Measurements from ENCODE around the gene TTC28.

DNA sequence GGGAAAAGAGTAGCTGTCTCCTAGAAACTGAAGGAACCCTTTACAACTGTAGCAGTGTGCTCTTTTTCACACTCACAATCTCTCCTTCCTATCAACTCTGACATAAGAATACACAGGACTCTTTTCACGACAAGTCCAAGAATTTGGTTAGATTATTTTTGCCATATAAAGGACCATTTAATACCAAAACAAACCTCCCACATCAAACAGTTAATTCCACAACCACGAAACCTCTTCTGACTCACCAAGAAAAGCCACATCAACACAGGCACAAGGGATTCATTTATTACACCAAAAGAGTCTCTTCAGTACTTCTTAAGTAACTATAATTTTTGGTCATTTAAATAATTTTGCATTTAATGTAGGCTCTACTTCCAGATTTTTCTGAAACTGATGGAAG lies 538.0 kb downstream of the TTC28 start:
- TF ChIP-seq, protein P1, sequence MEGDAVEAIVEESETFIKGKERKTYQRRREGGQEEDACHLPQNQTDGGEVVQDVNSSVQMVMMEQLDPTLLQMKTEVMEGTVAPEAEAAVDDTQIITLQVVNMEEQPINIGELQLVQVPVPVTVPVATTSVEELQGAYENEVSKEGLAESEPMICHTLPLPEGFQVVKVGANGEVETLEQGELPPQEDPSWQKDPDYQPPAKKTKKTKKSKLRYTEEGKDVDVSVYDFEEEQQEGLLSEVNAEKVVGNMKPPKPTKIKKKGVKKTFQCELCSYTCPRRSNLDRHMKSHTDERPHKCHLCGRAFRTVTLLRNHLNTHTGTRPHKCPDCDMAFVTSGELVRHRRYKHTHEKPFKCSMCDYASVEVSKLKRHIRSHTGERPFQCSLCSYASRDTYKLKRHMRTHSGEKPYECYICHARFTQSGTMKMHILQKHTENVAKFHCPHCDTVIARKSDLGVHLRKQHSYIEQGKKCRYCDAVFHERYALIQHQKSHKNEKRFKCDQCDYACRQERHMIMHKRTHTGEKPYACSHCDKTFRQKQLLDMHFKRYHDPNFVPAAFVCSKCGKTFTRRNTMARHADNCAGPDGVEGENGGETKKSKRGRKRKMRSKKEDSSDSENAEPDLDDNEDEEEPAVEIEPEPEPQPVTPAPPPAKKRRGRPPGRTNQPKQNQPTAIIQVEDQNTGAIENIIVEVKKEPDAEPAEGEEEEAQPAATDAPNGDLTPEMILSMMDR (IDR thresholded peaks at IDR 0.05; ENCODE audit: poor library complexity, severe bottlenecking) = no peak
- no peak for TF ChIP-seq POLR2AphosphoS5 (IDR thresholded peaks at IDR 0.05)
- no peak for TF ChIP-seq RAD21 (conservative IDR thresholded peaks at IDR 0.05)
- TF ChIP-seq MXI1 (conservative IDR thresholded peaks at IDR 0.05; ENCODE audit: poor library complexity, severe bottlenecking) = no peak
- TF ChIP-seq EZH2 (IDR thresholded peaks at IDR 0.05; ENCODE audit: borderline replicate concordance, insufficient read depth, low read length, poor library complexity, severe bottlenecking) = no peak
- TF ChIP-seq SMC3 (conservative IDR thresholded peaks at IDR 0.05; ENCODE audit: poor library complexity) = no peak

All from neural cell (in vitro differentiated cells).